Middle frontal gyrus (tissue), 1 donor: ENCODE measurements around the gene MARK3.

Experiments used
- DNase-seq: peaks from one replicate; pipeline ENCODE4 v3.0.0-alpha.2; 2015; ENCODE audit warnings: low spot score; ENCODE audit errors: extremely low spot score

MARK3 gene

GRCh38 chr14:103393676-103394626, 8.7 kb downstream of the MARK3 start:
- no peak for DNase-seq

- no peak for DNase-seq
These were observed 10.0 kb downstream of the MARK3 start for GRCh38 chr14:103395244-103395643.

- DNase-seq, result no peak
These were observed 11.2 kb downstream of the MARK3 start for GRCh38 chr14:103396463-103396862.

GRCh38 chr14:103398427-103399195, 13.4 kb downstream of the MARK3 start:
- DNase-seq, result no peak

- no peak for DNase-seq
These were observed 15.3 kb downstream of the MARK3 start for GRCh38 chr14:103400537-103400936.

GRCh38 chr14:103401223-103402214, 16.3 kb downstream of the MARK3 start:
- DNase-seq, result no peak

GRCh38 chr14:103402695-103403094, 17.5 kb downstream of the MARK3 start:
- DNase-seq, result no peak

GRCh38 chr14:103404032-103404918, 19.1 kb downstream of the MARK3 start:
- no peak for DNase-seq

- no peak for DNase-seq
These were observed 19.7 kb downstream of the MARK3 start for GRCh38 chr14:103404920-103405319.

GRCh38 chr14:103408491-103409155, 23.4 kb downstream of the MARK3 start:
- no peak for DNase-seq

- DNase-seq, result no peak
These were observed 31.7 kb downstream of the MARK3 start for GRCh38 chr14:103416916-103417315.

GRCh38 chr14:103418481-103418818, 33.2 kb downstream of the MARK3 start:
- no peak for DNase-seq

- no peak for DNase-seq
These were observed 36.3 kb downstream of the MARK3 start for GRCh38 chr14:103421556-103421955.

GRCh38 chr14:103423050-103423461, 37.8 kb downstream of the MARK3 start:
- no peak for DNase-seq

- no peak for DNase-seq
These were observed 42.5 kb downstream of the MARK3 start for GRCh38 chr14:103427485-103428443.

GRCh38 chr14:103428723-103429556, 43.7 kb downstream of the MARK3 start:
- no peak for DNase-seq

GRCh38 chr14:103430358-103430757, 45.1 kb downstream of the MARK3 start:
- DNase-seq, result no peak

- DNase-seq, result no peak
These were observed 47.4 kb downstream of the MARK3 start for GRCh38 chr14:103432627-103433026.
